Spleen (tissue), 11 donors: ENCODE data around the gene MCRS1. TPM values are rescaled to one million over a fixed set of nuclear protein-coding genes. Genes with fewer than 3 reads are reported as not detected.

Experiments
- DNase-seq: peaks from one replicate; pipeline ENCODE4 v3.0.0-alpha.2; 2020
- H3K27ac ChIP-seq, 8 donors: fragments of 200-600 bp; sonication (generic) in 7 of 8; 1 replicate in 4 of 8; 2 replicates in 4 of 8; pipeline versions ENCODE4 v1.5.0 to v1.8.0; 2016 to 2021; ENCODE audit warnings: inconsistent platforms in 4 of 8, mild to moderate bottlenecking in 4 of 8, moderate library complexity in 1 of 8
- H3K27me3 ChIP-seq, 7 donors: fragments of 200-600 bp; sonication (generic) in 6 of 7; replicated peaks in 1 of 7; 1 replicate in 4 of 7; 2 replicates in 3 of 7; pipeline versions ENCODE4 v1.5.0 to v1.8.0; 2016 to 2021; ENCODE audit warnings: inconsistent platforms in 3 of 7, mild to moderate bottlenecking in 1 of 7
- H3K36me3 ChIP-seq, 6 donors: fragments of 200-600 bp; sonication (generic) in 5 of 6; 1 replicate in 4 of 6; 2 replicates in 2 of 6; pipeline versions ENCODE4 v1.5.0 to v1.8.0; 2016 to 2021; ENCODE audit warnings: inconsistent platforms in 2 of 6
- H3K4me1 ChIP-seq, 6 donors: fragments of 200-600 bp; sonication (generic) in 5 of 6; 1 replicate in 3 of 6; 2 replicates in 3 of 6; pipeline versions ENCODE4 v1.5.0 to v1.8.0; 2016 to 2021; ENCODE audit warnings: inconsistent platforms in 3 of 6
- H3K4me3 ChIP-seq, 8 donors: fragments of 200-600 bp; sonication (generic) in 7 of 8; 1 replicate in 4 of 8; 2 replicates in 4 of 8; pipeline versions ENCODE4 v1.5.0 to v1.8.0; 2016 to 2021; ENCODE audit warnings: inconsistent platforms in 4 of 8, mild to moderate bottlenecking in 4 of 8, moderate library complexity in 2 of 8
- H3K9me3 ChIP-seq, 8 donors: fragments of 200-600 bp; sonication (generic) in 7 of 8; 1 replicate in 4 of 8; 2 replicates in 4 of 8; pipeline versions ENCODE4 v1.5.0 to v1.8.0; 2016 to 2021; ENCODE audit warnings: inconsistent platforms in 4 of 8
- CTCF ChIP-seq, 11 experiments: fragments of 200-600 bp in 7 of 11; fragments of 450-650 bp in 4 of 11; sonication (generic) in 4 of 11; IDR thresholded peaks in 8 of 11; conservative IDR thresholded peaks in 3 of 11; 1 replicate in 7 of 11; 2 replicates in 4 of 11; pipeline versions ENCODE4 v1.4.0 to v1.8.0; 2016 to 2021; ENCODE audit warnings: antibody characterized with exemption in 11 of 11, inconsistent platforms in 4 of 11, mild to moderate bottlenecking in 1 of 11
- POLR2A ChIP-seq, 3 donors: fragments of 450-650 bp; IDR thresholded peaks; one replicate each; pipeline ENCODE4 v1.5.1; 2017; ENCODE audit warnings: antibody characterized with exemption in 3 of 3, mild to moderate bottlenecking in 1 of 3
- POLR2AphosphoS5 ChIP-seq, 3 donors: sonication (generic); formaldehyde crosslinking; IDR thresholded peaks; one replicate each; pipeline ENCODE4 v1.5.1; 2017; ENCODE audit warnings: antibody characterized with exemption in 3 of 3
- WGBS, 5 donors: extraction: QIAGEN DNeasy Blood & Tissue Kit in 3 of 5; methylation state at CpG; one replicate each; pipeline versions ENCODE4 v1.1.5 to v1.1.7; 2013 to 2018; 5-methylcytosine and 5-hydroxymethylcytosine counted together
- intact Hi-C: fragments of 100-400 bp; cut with DNase I; formaldehyde crosslinking; loops from one replicate; pipeline ENCODE4 v1.15.0; 2023; ENCODE audit warnings: low total_unique reads
- polyA plus RNA-seq, 3 donors: library from polyadenylated mRNA; stranded (reverse); fragments of 200-250 nt; gene quantifications; one replicate each; pipeline ENCODE4 v1.2.1, GENCODE V29; 2013
- total RNA-seq, 7 donors: library from RNA; depleted of rRNA in 3 of 7; stranded (reverse); fragments of >200 nt in 3 of 7; fragmentation: NEBNext Ultra II Directional in 4 of 7; extraction: Animal tissue kit (Norgen Biotek cat#: 25700) in 4 of 7; gene quantifications; one replicate each; pipeline versions ENCODE4 v1.1.0 to v1.2.1, GENCODE V29; 2016 to 2021
- donor health status: healthy with polysubstance abuse.
- donor health status: DM: no; HTN: no; CAD: no; lungs with moderate emphysema.
- donor health status: DM: no; HTN: no; CAD: no.
- donor health status: Bipolar disorder and iron deficiency.
- donor health status: healthy.
- donor health status: DM: no; HTN: no; CAD: no.
- donor health status: DM: yes; HTN: yes; CAD: no.

MCRS1 gene
- total and polyA plus RNA-seq, 10 donors: 44.1 to 64.7 (median 54.3) TPM

DNA sequence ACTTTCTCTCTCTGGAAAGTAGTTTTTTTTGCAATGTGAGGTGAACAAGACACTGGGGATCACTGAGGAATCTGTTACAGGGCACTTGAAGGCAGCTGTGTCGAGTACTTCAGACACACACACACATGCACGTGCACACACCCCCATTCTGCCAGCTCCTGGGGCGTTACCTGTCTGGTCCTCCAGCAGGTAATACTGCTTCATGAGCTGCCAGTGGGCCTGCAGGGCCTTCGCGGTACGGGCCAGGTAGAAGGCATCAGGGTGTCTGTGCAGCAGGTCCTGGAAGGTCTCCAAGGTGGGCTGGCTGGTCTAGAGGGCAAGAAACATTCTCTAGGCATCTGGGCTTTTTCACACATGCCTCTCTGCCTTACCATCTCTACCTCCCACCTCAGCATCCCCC is 5.1 kb downstream of the MCRS1 start:
- H3K4me1 ChIP-seq: peaks cover 12 to 36% (median 26%) of the 10 kb centered on the region in 6 donors
- H3K27ac ChIP-seq: no peak overlapping the region
- H3K27me3 ChIP-seq: no peaks in the 10 kb centered on the region
- 94 to 99% (median 95%) methylated on average over 5 to 6 of the region's 6 CpGs for WGBS, 5 donors
- peaks cover 0 to 86% (median 75%) of the 10 kb centered on the region in 6 donors for H3K36me3 ChIP-seq
- intact Hi-C loops: no loop called here
- H3K4me3 ChIP-seq: no peak overlapping the region
- no peaks in the 10 kb centered on the region for H3K9me3 ChIP-seq
- DNase-seq: peak; percentile 53
- TF ChIP-seq CTCF (IDR thresholded peaks at IDR 0.05 in 8 of 11, conservative IDR thresholded peaks at IDR 0.05 in 3 of 11) (no peak), POLR2A (IDR thresholded peaks at IDR 0.05) (no peak)

GRCh38 chr12:49562233-49562632 is 5.7 kb downstream of the MCRS1 start:
- H3K36me3 ChIP-seq: peaks cover 0 to 92% (median 81%) of the 10 kb centered on the region in 6 donors
- TF ChIP-seq POLR2A (IDR thresholded peaks at IDR 0.05) (no peak), POLR2AphosphoS5 (IDR thresholded peaks at IDR 0.05) (no peak), CTCF (IDR thresholded peaks at IDR 0.05 in 8 of 11, conservative IDR thresholded peaks at IDR 0.05 in 3 of 11) (no peak)
- H3K27ac ChIP-seq: no peak overlapping the region
- intact Hi-C loops: no loop called here
- DNase-seq: peak; percentile 1
- 86 to 93% (median 87%) methylated on average over 6 of the region's 6 CpGs for WGBS, 5 donors
- H3K9me3 ChIP-seq: no peaks in the 10 kb centered on the region
- peaks cover 11 to 32% (median 24%) of the 10 kb centered on the region in 6 donors for H3K4me1 ChIP-seq
- H3K27me3 ChIP-seq: no peaks in the 10 kb centered on the region
- H3K4me3 ChIP-seq: no peak overlapping the region

DNA sequence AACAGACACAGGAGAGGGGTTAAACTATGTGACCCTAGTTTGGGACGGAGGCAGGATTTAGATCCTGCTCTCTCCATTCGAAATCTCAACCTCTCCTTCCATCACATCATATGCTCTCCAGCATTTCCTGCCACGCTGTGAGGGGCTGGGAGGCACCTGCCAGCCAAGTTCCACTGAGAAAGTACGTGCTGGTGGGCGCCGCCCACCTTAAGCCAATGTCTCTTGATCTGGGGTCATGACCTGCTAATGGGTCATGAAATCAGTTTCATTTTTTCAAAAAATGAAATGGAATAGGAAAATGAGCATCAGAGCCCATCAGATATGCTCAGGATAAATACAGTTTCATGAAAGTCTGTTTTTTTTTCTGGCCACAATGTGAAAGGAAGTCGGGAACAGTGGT is 7.2 kb downstream of the MCRS1 start:
- TF ChIP-seq POLR2A (IDR thresholded peaks at IDR 0.05) (no peak), POLR2AphosphoS5 (IDR thresholded peaks at IDR 0.05) (no peak), CTCF (IDR thresholded peaks at IDR 0.05 in 8 of 11, conservative IDR thresholded peaks at IDR 0.05 in 3 of 11) (no peak)
- Histone ChIP-seq H3K9me3 (no peaks in the 10 kb centered on the region), H3K36me3 (peaks cover 0 to 100% (median 91%) of the 10 kb centered on the region in 6 donors), H3K4me1 (peaks cover 0 to 16% (median 9%) of the 10 kb centered on the region in 6 donors), H3K27me3 (no peaks in the 10 kb centered on the region), H3K4me3 (no peak overlapping the region), H3K27ac (no peak overlapping the region)
- 76 to 91% (median 90%) methylated on average over 7 of the region's 7 CpGs for WGBS, 5 donors
- DNase-seq: peak; percentile 20
- intact Hi-C loops: no loop called here

- H3K4me1 ChIP-seq: peaks cover 0 to under 1% (median 0%) of the 10 kb centered on the region in 6 donors
- intact Hi-C loops: no loop called here
- no peaks in the 10 kb centered on the region for H3K27me3 ChIP-seq
- 94 to 99% (median 94%) methylated on average over 17 of the region's 17 CpGs for WGBS, 5 donors
- peak; percentile 45 for DNase-seq
- peaks cover 0 to 89% (median 79%) of the 10 kb centered on the region in 6 donors for H3K36me3 ChIP-seq
- TF ChIP-seq POLR2A (IDR thresholded peaks at IDR 0.05): no peak
- TF ChIP-seq POLR2AphosphoS5 (IDR thresholded peaks at IDR 0.05): peak in 1 of 3 donors; percentile 41
- no peaks in the 10 kb centered on the region for H3K9me3 ChIP-seq
- no peak overlapping the region for H3K27ac ChIP-seq
- H3K4me3 ChIP-seq: no peak overlapping the region
Observed at GRCh38 chr12:49559011-49559675, 8.8 kb downstream of the MCRS1 start.
